Measurements from ENCODE around the gene ENPP7. TPM values are rescaled to one million over a fixed set of nuclear protein-coding genes. Genes with fewer than 3 reads are reported as not detected.
"Not testable (repeated sequence)": the region's sequence is repeated elsewhere in the genome, so short reads cannot be mapped to it uniquely, and the experiment has no call there.

ENPP7 gene
- total RNA-seq, 1 donor from 2014 or later = not detected

- TF ChIP-seq CTCF (IDR thresholded peaks at IDR 0.05; ENCODE audit: insufficient read depth, low read length, severe bottlenecking) = no peak
- DNase-seq (ENCODE audit: low read depth) = peak; percentile 42
These were observed 29.6 kb downstream of the ENPP7 start for GRCh38 chr17:79760197-79760906.

GRCh38 chr17:79761894-79762589 lies 31.3 kb downstream of the ENPP7 start:
- Histone ChIP-seq H3K27me3 (ENCODE audit: control insufficient read depth, insufficient read depth, low read length) (no peaks in the 10 kb centered on the region), H3K4me3 (ENCODE audit: low read depth, low read length) (no peak overlapping the region), H3K36me3 (ENCODE audit: control insufficient read depth, insufficient read depth, low read length) (no peaks in the 10 kb centered on the region)
- no peak for DNase-seq (ENCODE audit: low read depth)
- no peak for TF ChIP-seq CTCF (IDR thresholded peaks at IDR 0.05; ENCODE audit: insufficient read depth, low read length, severe bottlenecking)
- no peak for FAIRE-seq

More at GRCh38 chr17:79760197-79760906, 29.6 kb downstream of the ENPP7 start:
- peaks cover 2% of the 10 kb centered on the region for H3K27me3 ChIP-seq (ENCODE audit: control insufficient read depth, insufficient read depth, low read length)
- no peak for FAIRE-seq
- no peaks in the 10 kb centered on the region for H3K36me3 ChIP-seq (ENCODE audit: control insufficient read depth, insufficient read depth, low read length)
- no peak overlapping the region for H3K4me3 ChIP-seq (ENCODE audit: low read depth, low read length)

GRCh38 chr17:79765708-79766107 lies 35.0 kb downstream of the ENPP7 start:
- Histone ChIP-seq H3K36me3 (ENCODE audit: control insufficient read depth, insufficient read depth, low read length) (no peaks in the 10 kb centered on the region), H3K4me3 (ENCODE audit: low read depth, low read length) (no peak overlapping the region), H3K27me3 (ENCODE audit: control insufficient read depth, insufficient read depth, low read length) (no peaks in the 10 kb centered on the region)
- no peak for DNase-seq (ENCODE audit: low read depth)
- TF ChIP-seq CTCF (IDR thresholded peaks at IDR 0.05; ENCODE audit: insufficient read depth, low read length, severe bottlenecking) = no peak
- no peak for FAIRE-seq

- TF ChIP-seq CTCF (IDR thresholded peaks at IDR 0.05; ENCODE audit: insufficient read depth, low read length, severe bottlenecking) = no peak
- peaks cover 2% of the 10 kb centered on the region for H3K27me3 ChIP-seq (ENCODE audit: control insufficient read depth, insufficient read depth, low read length)
- no peak for FAIRE-seq
- H3K36me3 ChIP-seq (ENCODE audit: control insufficient read depth, insufficient read depth, low read length) = no peaks in the 10 kb centered on the region
- no peak for DNase-seq (ENCODE audit: low read depth)
- no peak overlapping the region for H3K4me3 ChIP-seq (ENCODE audit: low read depth, low read length)
These were observed 39.1 kb downstream of the ENPP7 start for GRCh38 chr17:79769570-79770506.

GRCh38 chr17:79771276-79771675 lies 40.5 kb downstream of the ENPP7 start:
- no peak overlapping the region for H3K4me3 ChIP-seq (ENCODE audit: low read depth, low read length)
- no peak for TF ChIP-seq CTCF (IDR thresholded peaks at IDR 0.05; ENCODE audit: insufficient read depth, low read length, severe bottlenecking)
- H3K36me3 ChIP-seq (ENCODE audit: control insufficient read depth, insufficient read depth, low read length) = no peaks in the 10 kb centered on the region
- H3K27me3 ChIP-seq (ENCODE audit: control insufficient read depth, insufficient read depth, low read length) = peaks cover 2% of the 10 kb centered on the region
- DNase-seq (ENCODE audit: low read depth) = no peak
- FAIRE-seq = no peak

- not testable (repeated sequence) for DNase-seq (ENCODE audit: low read depth); H3K27me3 ChIP-seq (ENCODE audit: control insufficient read depth, insufficient read depth, low read length); H3K36me3 ChIP-seq (ENCODE audit: control insufficient read depth, insufficient read depth, low read length); H3K4me3 ChIP-seq (ENCODE audit: low read depth, low read length); FAIRE-seq
These were observed 42.0 kb downstream of the ENPP7 start for GRCh38 chr17:79772726-79773125.

Measured in bronchial epithelial cell (primary cell).